ENCODE measurements around the gene SOCS6.

SOCS6 gene

GRCh38 chr18:70329071-70329470, 40.2 kb downstream of the SOCS6 start:
- DNase-seq: no peak
- Histone ChIP-seq H3K4me3 (ENCODE audit: low read depth, low read length) (no peak overlapping the region), H3K27ac (no peak overlapping the region), H3K36me3 (no peaks in the 10 kb centered on the region), H3K9me3 (ENCODE audit: severe bottlenecking) (no peaks in the 10 kb centered on the region), H3K27me3 (ENCODE audit: insufficient read depth, low read depth, severe bottlenecking) (no peaks in the 10 kb centered on the region)
- no peak for TF ChIP-seq CTCF (IDR thresholded peaks at IDR 0.05; ENCODE audit: low read depth, low read length)

GRCh38 chr18:70330887-70331286, 42.0 kb downstream of the SOCS6 start:
- Histone ChIP-seq H3K27me3 (ENCODE audit: insufficient read depth, low read depth, severe bottlenecking) (no peaks in the 10 kb centered on the region), H3K4me3 (ENCODE audit: low read depth, low read length) (no peak overlapping the region), H3K9me3 (ENCODE audit: severe bottlenecking) (no peaks in the 10 kb centered on the region), H3K36me3 (no peaks in the 10 kb centered on the region), H3K27ac (no peak overlapping the region)
- no peak for TF ChIP-seq CTCF (IDR thresholded peaks at IDR 0.05; ENCODE audit: low read depth, low read length)
- DNase-seq: no peak

- Histone ChIP-seq H3K9me3 (ENCODE audit: severe bottlenecking) (no peaks in the 10 kb centered on the region), H3K36me3 (no peaks in the 10 kb centered on the region), H3K27me3 (ENCODE audit: insufficient read depth, low read depth, severe bottlenecking) (no peaks in the 10 kb centered on the region), H3K27ac (no peak overlapping the region), H3K4me3 (ENCODE audit: low read depth, low read length) (no peak overlapping the region)
- no peak for TF ChIP-seq CTCF (IDR thresholded peaks at IDR 0.05; ENCODE audit: low read depth, low read length)
- DNase-seq: no peak
These were observed 42.7 kb downstream of the SOCS6 start for GRCh38 chr18:70331456-70332097.

GRCh38 chr18:70332694-70333093, 43.8 kb downstream of the SOCS6 start:
- DNase-seq: no peak
- Histone ChIP-seq H3K27ac (no peak overlapping the region), H3K27me3 (ENCODE audit: insufficient read depth, low read depth, severe bottlenecking) (no peaks in the 10 kb centered on the region), H3K36me3 (no peaks in the 10 kb centered on the region), H3K9me3 (ENCODE audit: severe bottlenecking) (no peaks in the 10 kb centered on the region), H3K4me3 (ENCODE audit: low read depth, low read length) (no peak overlapping the region)
- no peak for TF ChIP-seq CTCF (IDR thresholded peaks at IDR 0.05; ENCODE audit: low read depth, low read length)

GRCh38 chr18:70333316-70333715, 44.5 kb downstream of the SOCS6 start:
- Histone ChIP-seq H3K4me3 (ENCODE audit: low read depth, low read length) (no peak overlapping the region), H3K27ac (no peak overlapping the region), H3K27me3 (ENCODE audit: insufficient read depth, low read depth, severe bottlenecking) (no peaks in the 10 kb centered on the region), H3K9me3 (ENCODE audit: severe bottlenecking) (no peaks in the 10 kb centered on the region), H3K36me3 (no peaks in the 10 kb centered on the region)
- no peak for DNase-seq
- TF ChIP-seq CTCF (IDR thresholded peaks at IDR 0.05; ENCODE audit: low read depth, low read length): no peak

- H3K9me3 ChIP-seq (ENCODE audit: severe bottlenecking): no peaks in the 10 kb centered on the region
- no peaks in the 10 kb centered on the region for H3K27me3 ChIP-seq (ENCODE audit: insufficient read depth, low read depth, severe bottlenecking)
- H3K36me3 ChIP-seq: no peaks in the 10 kb centered on the region
- no peak overlapping the region for H3K4me3 ChIP-seq (ENCODE audit: low read depth, low read length)
- no peak for TF ChIP-seq CTCF (IDR thresholded peaks at IDR 0.05; ENCODE audit: low read depth, low read length)
- no peak for DNase-seq
- no peak overlapping the region for H3K27ac ChIP-seq
These were observed 44.9 kb downstream of the SOCS6 start for GRCh38 chr18:70333757-70334156.
